GM19467 (cell line): Measurements from ENCODE around the gene NUP153.

Experiments used
- ATAC-seq: cut with Tn5 transposase; IDR thresholded peaks from one replicate; pipeline ENCODE4 v1.9.1; 2021; ENCODE audit warnings: mild to moderate bottlenecking, moderate library complexity; ENCODE audit not compliant: unreplicated experiment

Gene NUP153

GRCh38 chr6:17574866-17575560 lies 131.7 kb downstream of the NUP153 start:
- no peak for ATAC-seq

DNA sequence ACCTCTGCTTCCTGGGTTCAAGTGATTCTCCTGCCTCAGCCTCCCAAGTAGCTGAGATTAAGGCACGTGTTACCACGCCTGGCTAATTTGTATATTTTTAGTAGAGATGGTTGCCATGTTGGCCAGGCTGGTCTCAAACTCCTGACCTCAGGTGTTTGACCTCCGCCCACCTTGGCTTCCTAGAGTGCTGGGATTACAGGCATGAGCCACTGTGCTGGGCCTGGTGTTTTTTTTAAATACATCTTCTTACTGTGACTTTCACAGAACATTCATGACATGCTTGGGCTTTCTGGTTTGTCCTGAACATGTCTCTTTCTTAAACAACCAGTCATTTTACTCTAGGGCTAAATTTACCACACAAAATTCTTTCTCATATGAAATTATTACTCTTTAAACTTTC lies 141.3 kb downstream of the NUP153 start:
- ATAC-seq, result no peak
